Activated naive CD8-positive, alpha-beta T cell treated with anti-CD3 and anti-CD28 coated beads, Interleukin-2, amount 10 ng/mL, durations not matched to agents 7 days and 5 days (primary cell): ENCODE results near the gene NTMT1. TPM values are rescaled to one million over a fixed set of nuclear protein-coding genes. Genes with fewer than 3 reads are reported as not detected.

Experiments
- ATAC-seq: fragments of 150-1000 bp; cut with Tn5 transposase; one replicate; pipeline ENCODE4 v1.10.0; 2021; ENCODE audit warnings: low read depth, moderate library complexity
- POLR2A ChIA-PET: fragments of 350-600 bp; sonication (Branson Sonifier 250); formaldehyde crosslinking; loops from one replicate; lab custom pipeline; 2021; ENCODE audit warnings: antibody characterized with exemption; lab: Charles Lee
- DNase-seq: peaks from one replicate; pipeline ENCODE4 v3.0.0; 2021
- H3K27ac Mint-ChIP-seq: one replicate; pipeline ENCODE4 v1.8.0; 2022; ENCODE audit warnings: mild to moderate bottlenecking, mixed read lengths
- H3K27me3 Mint-ChIP-seq: one replicate; pipeline ENCODE4 v1.8.0; 2022; ENCODE audit warnings: mild to moderate bottlenecking, moderate library complexity, mixed read lengths
- H3K36me3 Mint-ChIP-seq: one replicate; pipeline ENCODE4 v1.8.0; 2021; ENCODE audit warnings: mild to moderate bottlenecking, mixed read lengths
- H3K4me1 Mint-ChIP-seq: one replicate; pipeline ENCODE4 v1.8.0; 2021; ENCODE audit warnings: mixed read lengths
- H3K4me3 Mint-ChIP-seq: one replicate; pipeline ENCODE4 v1.8.0; 2022; ENCODE audit warnings: mild to moderate bottlenecking, moderate library complexity, mixed read lengths
- H3K9me3 Mint-ChIP-seq: one replicate; pipeline ENCODE4 v1.8.0; 2021; ENCODE audit warnings: mixed read lengths
- total RNA-seq, 2 experiments: library from RNA; stranded (reverse); gene quantifications; one replicate each; pipeline ENCODE4 v1.2.3, GENCODE V29; 2021

NTMT1 gene
- total RNA-seq, 2 experiments from 2014 or later, result 30.1 to 34.9 TPM

GRCh38 chr9:129612123-129612522, 13.8 kb upstream of the NTMT1 start:
- ATAC-seq (no peak), DNase-seq (no peak)
- Mint-ChIP-seq H3K36me3 (no peaks in the 10 kb centered on the region), H3K4me1 (peaks cover 16% of the 10 kb centered on the region), H3K27me3 (peaks cover 7% of the 10 kb centered on the region), H3K9me3 (no peaks in the 10 kb centered on the region), H3K4me3 (no peak overlapping the region), H3K27ac (no peak overlapping the region)
- POLR2A ChIA-PET, result interaction anchor here (1.6 kb wide), 1 partner anchor 14 kb away, joined by 4 read pairs; the partner anchor contains the start of gene NTMT1

DNA sequence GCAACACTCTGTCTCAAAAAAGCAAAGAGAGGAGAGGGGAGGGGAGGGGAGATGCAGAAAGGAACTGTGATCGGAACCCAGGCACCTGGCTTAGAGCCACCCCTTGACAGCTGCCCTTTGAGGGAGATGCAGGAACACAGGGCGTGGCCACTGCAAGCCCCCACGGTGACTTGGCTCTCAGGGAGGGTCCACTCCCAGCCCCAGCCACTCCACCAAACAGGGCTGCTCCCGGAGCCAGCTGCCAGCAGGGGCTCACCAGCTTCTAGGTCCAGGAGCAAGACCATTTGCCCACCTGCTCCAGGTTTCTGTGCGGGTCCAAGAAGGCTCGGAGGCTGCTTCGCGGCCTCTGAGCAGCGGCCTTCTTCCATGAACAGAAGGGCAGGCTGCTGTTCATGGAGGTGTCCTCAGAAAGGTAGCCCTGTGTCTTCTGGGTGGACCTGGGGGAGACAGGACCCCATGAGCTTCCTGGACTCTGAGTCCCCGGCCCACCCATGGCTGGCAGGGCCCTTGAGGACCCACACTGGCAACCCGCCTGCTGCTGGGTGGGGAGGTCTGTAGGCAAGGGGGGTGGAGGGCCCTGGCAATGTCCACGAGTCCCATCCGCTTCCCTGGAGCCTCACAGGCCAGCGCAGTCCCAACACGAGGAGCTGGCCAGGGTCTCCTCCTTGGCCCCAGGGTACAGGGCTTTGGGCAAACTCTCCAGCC, 13.0 kb upstream of the NTMT1 start:
- POLR2A ChIA-PET, result no interaction called here
- Mint-ChIP-seq H3K27me3 (peaks cover 11% of the 10 kb centered on the region), H3K9me3 (no peaks in the 10 kb centered on the region), H3K27ac (no peak overlapping the region), H3K36me3 (no peaks in the 10 kb centered on the region), H3K4me3 (no peak overlapping the region), H3K4me1 (peaks cover 10% of the 10 kb centered on the region)
- ATAC-seq, result no peak
- no peak for DNase-seq

GRCh38 chr9:129613520-129614175, 12.3 kb upstream of the NTMT1 start:
- no peak overlapping the region for H3K27ac Mint-ChIP-seq
- peaks cover 14% of the 10 kb centered on the region for H3K27me3 Mint-ChIP-seq
- ATAC-seq, result no peak
- no peak for DNase-seq
- POLR2A ChIA-PET, result no interaction called here
- no peak overlapping the region for H3K4me3 Mint-ChIP-seq
- no peaks in the 10 kb centered on the region for H3K36me3 Mint-ChIP-seq
- H3K4me1 Mint-ChIP-seq, result peaks cover 9% of the 10 kb centered on the region
- H3K9me3 Mint-ChIP-seq, result no peaks in the 10 kb centered on the region

DNA sequence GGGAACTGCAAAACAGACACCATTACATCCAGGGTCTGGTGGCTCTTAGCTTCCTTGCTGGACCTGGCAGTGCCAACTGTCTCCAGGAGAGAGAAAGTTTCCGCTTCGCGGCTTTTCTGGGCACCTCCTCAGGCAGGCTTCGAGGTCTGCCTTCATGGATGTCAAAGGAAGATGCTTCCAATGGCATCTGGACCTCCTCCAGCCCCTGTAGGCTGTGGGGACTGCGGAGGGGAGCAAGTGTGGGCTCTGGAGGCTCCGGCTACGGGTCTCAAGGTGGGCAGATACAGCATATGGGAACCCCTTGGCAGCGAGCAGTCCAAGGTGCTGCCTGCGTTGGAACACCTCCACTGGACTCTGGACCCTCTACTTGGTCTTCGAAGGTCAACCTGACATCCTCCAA, 11.0 kb upstream of the NTMT1 start:
- DNase-seq, result no peak
- Mint-ChIP-seq H3K36me3 (no peaks in the 10 kb centered on the region), H3K4me3 (no peak overlapping the region), H3K27ac (no peak overlapping the region), H3K4me1 (peaks cover 6% of the 10 kb centered on the region), H3K9me3 (no peaks in the 10 kb centered on the region), H3K27me3 (peaks cover 20% of the 10 kb centered on the region)
- POLR2A ChIA-PET, result no interaction called here
- no peak for ATAC-seq

DNA sequence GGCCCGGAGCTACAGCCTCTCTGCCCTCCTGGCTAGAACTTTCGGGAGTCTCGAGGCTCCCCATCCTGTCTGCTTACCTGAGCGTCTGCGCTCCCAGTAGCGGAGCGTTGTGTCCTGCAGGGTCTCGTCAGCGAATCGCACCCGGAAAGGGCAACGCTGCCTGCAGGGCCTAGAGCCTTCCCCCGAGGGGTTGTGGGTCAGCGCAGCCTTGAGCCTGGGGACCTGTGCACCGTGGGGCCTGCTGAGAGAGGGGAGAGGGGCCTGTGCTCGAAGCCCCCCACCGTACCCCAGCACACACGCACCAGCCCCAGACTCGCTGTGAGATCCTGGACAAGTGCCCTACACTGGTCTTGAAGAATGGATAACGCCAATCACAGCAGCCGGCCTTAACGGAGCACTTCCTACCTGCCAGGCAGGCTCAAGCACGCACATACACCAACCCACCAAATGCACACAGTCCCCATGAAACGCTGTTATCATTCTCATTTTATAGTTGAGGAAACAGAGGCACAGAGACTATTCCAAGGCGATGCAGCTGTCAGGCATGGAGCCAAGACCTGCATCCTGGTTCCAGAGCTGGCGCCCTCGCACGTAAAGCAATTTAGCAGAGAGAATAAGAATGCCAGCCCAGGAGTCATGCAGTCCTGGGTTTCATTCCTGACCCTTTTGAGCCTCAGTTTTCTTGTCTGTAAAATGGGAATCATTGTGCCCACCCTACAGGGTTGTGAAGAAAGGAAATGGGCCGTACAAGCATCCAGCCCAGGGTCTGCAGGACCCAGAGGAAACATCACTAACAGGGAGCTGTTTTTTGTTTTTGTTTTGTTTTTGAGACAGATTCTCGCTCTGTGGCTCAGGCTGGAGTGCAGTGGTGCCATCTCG, 10.3 kb upstream of the NTMT1 start:
- H3K36me3 Mint-ChIP-seq, result no peaks in the 10 kb centered on the region
- H3K4me1 Mint-ChIP-seq, result peaks cover 6% of the 10 kb centered on the region
- no peak for ATAC-seq
- POLR2A ChIA-PET, result no interaction called here
- DNase-seq, result no peak
- no peaks in the 10 kb centered on the region for H3K9me3 Mint-ChIP-seq
- no peak overlapping the region for H3K4me3 Mint-ChIP-seq
- H3K27me3 Mint-ChIP-seq, result peaks cover 20% of the 10 kb centered on the region
- H3K27ac Mint-ChIP-seq, result no peak overlapping the region

- no peak for DNase-seq
- peaks cover 34% of the 10 kb centered on the region for H3K27me3 Mint-ChIP-seq
- no peaks in the 10 kb centered on the region for H3K36me3 Mint-ChIP-seq
- no peak overlapping the region for H3K27ac Mint-ChIP-seq
- POLR2A ChIA-PET, result no interaction called here
- H3K9me3 Mint-ChIP-seq, result no peaks in the 10 kb centered on the region
- H3K4me3 Mint-ChIP-seq, result no peak overlapping the region
- no peak for ATAC-seq
- peaks cover 3% of the 10 kb centered on the region for H3K4me1 Mint-ChIP-seq
Observed at GRCh38 chr9:129617167-129617566, 8.8 kb upstream of the NTMT1 start.

- POLR2A ChIA-PET, result interaction anchor here (1.5 kb wide), 1 partner anchor 477 kb away, joined by 3 read pairs; no protein-coding TSS in a partner anchor
- no peaks in the 10 kb centered on the region for H3K36me3 Mint-ChIP-seq
- H3K9me3 Mint-ChIP-seq, result no peaks in the 10 kb centered on the region
- no peak overlapping the region for H3K27ac Mint-ChIP-seq
- DNase-seq (peak; percentile 53), ATAC-seq (peak; percentile 44)
- H3K4me3 Mint-ChIP-seq, result peak overlapping the region; percentile 20
- peaks cover 16% of the 10 kb centered on the region for H3K4me1 Mint-ChIP-seq
- H3K27me3 Mint-ChIP-seq, result peaks cover 38% of the 10 kb centered on the region
Observed at GRCh38 chr9:129619787-129620668, 5.9 kb upstream of the NTMT1 start.

DNA sequence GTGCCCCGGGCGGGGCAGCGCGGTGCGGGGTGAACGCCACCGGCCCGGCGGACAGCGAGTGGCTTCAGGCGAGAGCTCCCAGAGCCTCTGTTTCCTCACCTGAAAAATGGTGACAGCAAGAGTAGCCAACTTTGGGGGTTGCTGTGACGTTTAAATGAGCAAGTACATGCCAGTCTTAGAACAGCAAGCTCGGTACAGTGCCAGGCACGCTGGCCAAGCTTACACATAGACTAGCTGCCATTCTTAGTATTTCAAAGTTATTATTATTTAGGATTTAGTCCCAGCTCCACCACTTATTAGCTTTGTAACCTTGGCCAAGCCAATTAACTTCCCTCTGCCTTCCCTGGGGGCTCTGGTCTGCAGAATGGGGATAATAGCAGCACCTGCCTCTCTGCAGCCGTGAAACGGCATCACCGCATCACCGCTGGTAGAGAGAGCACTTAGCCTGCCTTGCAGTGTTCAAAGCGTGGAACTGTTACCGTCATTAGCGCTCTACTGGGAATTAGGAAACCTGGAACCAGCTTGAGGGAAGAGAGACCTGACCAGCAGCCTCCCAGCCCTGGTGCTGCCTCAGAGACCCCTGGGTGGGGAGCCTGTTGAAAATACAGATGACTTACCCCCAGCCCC, 5.2 kb upstream of the NTMT1 start, which contains the start of gene C9orf50:
TSS of gene C9orf50 (minus strand) at position 433 of the 627 bp plus-strand sequence. CDS start 527 bp downstream, outside the sequence.
- Mint-ChIP-seq H3K9me3 (no peaks in the 10 kb centered on the region), H3K27ac (no peak within 1 kb of the TSS), H3K4me3 (peak within 1 kb of the TSS; percentile 20), H3K4me1 (peaks cover 21% of the 10 kb centered on the region), H3K27me3 (peaks cover 38% of the 10 kb centered on the region), H3K36me3 (no peaks in the 10 kb centered on the region)
- no peak for ATAC-seq
- DNase-seq, result no peak
- POLR2A ChIA-PET, result interaction anchor here (1.5 kb wide), 1 partner anchor 478 kb away, joined by 3 read pairs; no protein-coding TSS in a partner anchor

DNA sequence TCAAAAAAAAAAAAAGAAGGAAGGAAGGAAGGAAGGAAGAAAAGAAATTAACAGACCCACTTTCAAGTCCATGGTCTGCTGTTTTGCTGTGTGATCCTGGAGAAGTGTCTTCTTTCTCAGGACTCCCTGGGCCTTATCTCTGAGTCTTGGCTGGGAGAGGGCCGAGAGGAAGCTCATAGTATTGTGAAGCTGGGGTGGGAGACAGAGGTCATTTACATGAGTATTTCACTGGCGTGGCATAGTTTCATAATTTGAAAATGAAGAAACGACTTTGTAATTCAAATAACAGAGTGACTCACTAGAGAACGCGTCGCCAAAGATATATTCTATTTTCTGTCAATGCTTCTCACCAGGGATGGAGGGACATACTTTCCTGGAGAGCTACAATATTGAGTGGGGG, 2.6 kb upstream of the NTMT1 start:
- Mint-ChIP-seq H3K4me3 (no peak overlapping the region), H3K27me3 (peaks cover 27% of the 10 kb centered on the region), H3K27ac (no peak overlapping the region), H3K4me1 (peaks cover 30% of the 10 kb centered on the region), H3K36me3 (peaks cover 5% of the 10 kb centered on the region), H3K9me3 (no peaks in the 10 kb centered on the region)
- no peak for ATAC-seq
- POLR2A ChIA-PET, result interaction anchor here (1.5 to 3.2 kb wide), 2 partner anchors 12 to 492 kb away, joined by 4 to 15 read pairs; no protein-coding TSS in a partner anchor
- no peak for DNase-seq

DNA sequence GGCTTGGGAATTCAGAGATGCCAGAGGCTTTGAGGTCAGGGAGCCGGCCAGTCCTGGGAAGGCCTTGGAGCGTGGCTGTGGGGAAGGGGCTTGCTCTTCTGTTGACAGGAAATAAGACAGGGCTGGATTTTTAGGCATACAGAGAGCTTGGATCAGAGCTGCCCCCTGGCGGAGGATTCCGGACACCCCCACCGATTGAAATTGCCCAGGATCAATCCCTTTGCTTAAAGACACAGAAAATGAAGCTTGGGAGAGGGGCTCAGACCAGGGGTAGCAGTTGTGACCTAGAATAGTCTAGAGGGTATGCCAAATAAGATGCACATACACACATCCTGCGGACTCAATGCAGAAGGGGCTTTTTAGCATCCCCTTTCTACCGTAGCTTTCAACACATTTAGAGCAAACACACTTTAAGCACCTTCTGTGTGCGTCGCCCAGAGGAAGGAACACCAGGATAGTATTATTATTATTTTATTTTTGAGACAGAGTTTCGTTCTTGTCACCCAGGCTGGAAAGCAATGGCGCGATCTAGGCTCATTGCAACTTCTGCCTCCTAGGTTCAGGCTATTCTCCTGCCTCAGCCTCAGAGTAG, 1.7 kb upstream of the NTMT1 start:
- peak overlapping the region; percentile 89 for H3K27ac Mint-ChIP-seq
- peaks cover 33% of the 10 kb centered on the region for H3K4me1 Mint-ChIP-seq
- ATAC-seq (peak; percentile 12), DNase-seq (peak; percentile 81)
- peak overlapping the region; percentile 86 for H3K4me3 Mint-ChIP-seq
- no peaks in the 10 kb centered on the region for H3K9me3 Mint-ChIP-seq
- H3K27me3 Mint-ChIP-seq, result peaks cover 21% of the 10 kb centered on the region
- H3K36me3 Mint-ChIP-seq, result peaks cover 5% of the 10 kb centered on the region
- POLR2A ChIA-PET, result interaction anchor here (0.6 to 3.2 kb wide), 12 partner anchors 13 to 513 kb away, joined by 3 to 27 read pairs (median 5); partner anchors contain the start of genes CRAT, IER5L, PTPA and TOR1B

GRCh38 chr9:129624947-129625346, 1.0 kb upstream of the NTMT1 start:
- no peaks in the 10 kb centered on the region for H3K9me3 Mint-ChIP-seq
- peak; percentile 37 for ATAC-seq
- POLR2A ChIA-PET, result interaction anchor here (0.6 to 3.3 kb wide), 14 partner anchors 14 to 513 kb away, joined by 3 to 27 read pairs (median 6); partner anchors contain the start of genes CRAT, IER5L, PTPA and TOR1B
- H3K4me3 Mint-ChIP-seq, result peak overlapping the region; percentile 86
- H3K27ac Mint-ChIP-seq, result peak overlapping the region; percentile 89
- no peak for DNase-seq
- H3K4me1 Mint-ChIP-seq, result peaks cover 33% of the 10 kb centered on the region
- H3K27me3 Mint-ChIP-seq, result peaks cover 17% of the 10 kb centered on the region
- peaks cover 5% of the 10 kb centered on the region for H3K36me3 Mint-ChIP-seq
